ENCODE results near the gene STK32B.

STK32B gene

DNA sequence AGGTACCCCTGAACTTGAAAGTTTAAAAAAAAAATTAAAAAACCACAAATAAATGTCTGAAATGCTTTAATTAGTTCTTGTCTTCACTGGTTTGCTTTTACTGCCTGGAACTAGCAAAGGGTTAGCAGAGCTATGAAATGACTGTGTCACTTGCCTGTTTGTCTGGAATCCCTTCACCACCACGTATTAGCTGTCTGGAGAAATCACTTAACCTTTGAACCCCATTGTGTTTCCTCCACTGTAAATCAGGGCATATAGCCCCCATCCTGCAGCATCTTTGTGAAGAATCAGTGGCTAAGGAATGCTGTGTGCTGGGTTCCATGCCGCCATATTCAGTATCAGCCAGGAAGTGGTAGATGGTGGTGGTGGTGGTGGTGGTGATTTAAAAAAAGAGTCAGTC, 38.3 kb upstream of the STK32B start:
- TF ChIP-seq, protein P1, sequence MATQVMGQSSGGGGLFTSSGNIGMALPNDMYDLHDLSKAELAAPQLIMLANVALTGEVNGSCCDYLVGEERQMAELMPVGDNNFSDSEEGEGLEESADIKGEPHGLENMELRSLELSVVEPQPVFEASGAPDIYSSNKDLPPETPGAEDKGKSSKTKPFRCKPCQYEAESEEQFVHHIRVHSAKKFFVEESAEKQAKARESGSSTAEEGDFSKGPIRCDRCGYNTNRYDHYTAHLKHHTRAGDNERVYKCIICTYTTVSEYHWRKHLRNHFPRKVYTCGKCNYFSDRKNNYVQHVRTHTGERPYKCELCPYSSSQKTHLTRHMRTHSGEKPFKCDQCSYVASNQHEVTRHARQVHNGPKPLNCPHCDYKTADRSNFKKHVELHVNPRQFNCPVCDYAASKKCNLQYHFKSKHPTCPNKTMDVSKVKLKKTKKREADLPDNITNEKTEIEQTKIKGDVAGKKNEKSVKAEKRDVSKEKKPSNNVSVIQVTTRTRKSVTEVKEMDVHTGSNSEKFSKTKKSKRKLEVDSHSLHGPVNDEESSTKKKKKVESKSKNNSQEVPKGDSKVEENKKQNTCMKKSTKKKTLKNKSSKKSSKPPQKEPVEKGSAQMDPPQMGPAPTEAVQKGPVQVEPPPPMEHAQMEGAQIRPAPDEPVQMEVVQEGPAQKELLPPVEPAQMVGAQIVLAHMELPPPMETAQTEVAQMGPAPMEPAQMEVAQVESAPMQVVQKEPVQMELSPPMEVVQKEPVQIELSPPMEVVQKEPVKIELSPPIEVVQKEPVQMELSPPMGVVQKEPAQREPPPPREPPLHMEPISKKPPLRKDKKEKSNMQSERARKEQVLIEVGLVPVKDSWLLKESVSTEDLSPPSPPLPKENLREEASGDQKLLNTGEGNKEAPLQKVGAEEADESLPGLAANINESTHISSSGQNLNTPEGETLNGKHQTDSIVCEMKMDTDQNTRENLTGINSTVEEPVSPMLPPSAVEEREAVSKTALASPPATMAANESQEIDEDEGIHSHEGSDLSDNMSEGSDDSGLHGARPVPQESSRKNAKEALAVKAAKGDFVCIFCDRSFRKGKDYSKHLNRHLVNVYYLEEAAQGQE (tag by site-specific recombination; IDR thresholded peaks at IDR 0.05), result no peak
- TF ChIP-seq, protein P2, sequence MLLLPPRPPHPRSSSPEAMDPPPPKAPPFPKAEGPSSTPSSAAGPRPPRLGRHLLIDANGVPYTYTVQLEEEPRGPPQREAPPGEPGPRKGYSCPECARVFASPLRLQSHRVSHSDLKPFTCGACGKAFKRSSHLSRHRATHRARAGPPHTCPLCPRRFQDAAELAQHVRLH (tag by site-specific recombination; IDR thresholded peaks at IDR 0.05), result no peak
- TF ChIP-seq ZNF610 (tag by site-specific recombination; IDR thresholded peaks at IDR 0.05; ENCODE audit: borderline replicate concordance) (no peak), ZNF768 (tag by site-specific recombination; IDR thresholded peaks at IDR 0.05) (no peak), ZNF548 (tag by site-specific recombination; IDR thresholded peaks at IDR 0.05) (no peak), SP7 (tag by site-specific recombination; IDR thresholded peaks at IDR 0.05) (no peak)
- TF ChIP-seq, protein P3, sequence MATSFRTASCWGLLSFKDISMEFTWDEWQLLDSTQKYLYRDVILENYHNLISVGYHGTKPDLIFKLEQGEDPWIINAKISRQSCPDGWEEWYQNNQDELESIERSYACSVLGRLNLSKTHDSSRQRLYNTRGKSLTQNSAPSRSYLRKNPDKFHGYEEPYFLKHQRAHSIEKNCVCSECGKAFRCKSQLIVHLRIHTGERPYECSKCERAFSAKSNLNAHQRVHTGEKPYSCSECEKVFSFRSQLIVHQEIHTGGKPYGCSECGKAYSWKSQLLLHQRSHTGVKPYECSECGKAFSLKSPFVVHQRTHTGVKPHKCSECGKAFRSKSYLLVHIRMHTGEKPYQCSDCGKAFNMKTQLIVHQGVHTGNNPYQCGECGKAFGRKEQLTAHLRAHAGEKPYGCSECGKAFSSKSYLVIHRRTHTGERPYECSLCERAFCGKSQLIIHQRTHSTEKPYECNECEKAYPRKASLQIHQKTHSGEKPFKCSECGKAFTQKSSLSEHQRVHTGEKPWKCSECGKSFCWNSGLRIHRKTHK (tag by site-specific recombination; IDR thresholded peaks at IDR 0.05), result no peak
- Histone ChIP-seq H3K4me1 (ENCODE audit: control insufficient read depth, insufficient read depth, low read length) (no peaks in the 10 kb centered on the region), H3K4me3 (ENCODE audit: low read depth, low read length) (no peak overlapping the region), H3K36me3 (ENCODE audit: control insufficient read depth in 2 of 2, insufficient read depth in 1 of 2, low read length in 2 of 2) (no peaks in the 10 kb centered on the region), H3K27ac (ENCODE audit: extremely low read depth, low read depth, low read length) (no peak overlapping the region), H3K9me3 (ENCODE audit: control insufficient read depth, insufficient read depth, low read depth, low read length) (no peaks in the 10 kb centered on the region)
- ChIA-PET POLR2A (no interaction called here), CTCF (no interaction called here)

DNA sequence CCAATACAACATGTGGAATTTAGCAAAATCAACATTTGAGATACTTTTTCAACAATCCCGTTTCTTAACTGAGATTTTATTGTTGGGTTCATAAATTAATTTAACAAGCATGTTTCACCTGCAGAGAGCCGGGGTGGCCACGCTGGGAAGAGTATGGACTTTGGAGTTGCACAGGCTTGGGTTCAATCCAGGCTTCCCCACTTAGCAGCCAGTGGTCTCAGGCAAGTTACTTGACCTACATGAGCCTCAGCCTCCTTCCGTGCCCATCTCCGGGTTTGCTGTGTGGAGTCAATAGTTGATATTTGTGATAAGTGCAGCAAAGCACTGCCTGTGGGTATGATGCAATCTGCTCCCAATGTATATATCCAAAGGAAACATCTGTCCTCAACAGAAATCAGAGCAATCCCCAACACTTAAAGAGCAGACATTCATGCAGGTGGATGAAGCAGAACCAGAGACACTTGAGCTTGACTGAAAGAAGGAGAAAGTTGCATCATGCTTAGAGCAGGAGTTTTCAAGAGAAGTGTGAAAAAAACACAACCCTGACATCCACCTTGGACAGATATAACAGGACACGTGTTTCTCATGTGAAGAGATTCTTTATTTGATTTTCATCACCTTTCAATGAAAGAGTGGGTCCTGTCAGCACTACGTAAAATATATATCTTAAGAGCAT, 37.1 kb upstream of the STK32B start:
- CTCF ChIA-PET, result no interaction called here
- no peaks in the 10 kb centered on the region for H3K36me3 ChIP-seq (ENCODE audit: control insufficient read depth in 2 of 2, insufficient read depth in 1 of 2, low read length in 2 of 2)
- no peaks in the 10 kb centered on the region for H3K9me3 ChIP-seq (ENCODE audit: control insufficient read depth, insufficient read depth, low read depth, low read length)
- no peaks in the 10 kb centered on the region for H3K4me1 ChIP-seq (ENCODE audit: control insufficient read depth, insufficient read depth, low read length)
- H3K4me3 ChIP-seq (ENCODE audit: low read depth, low read length), result no peak overlapping the region
- H3K27ac ChIP-seq (ENCODE audit: extremely low read depth, low read depth, low read length), result no peak overlapping the region
- POLR2A ChIA-PET, result no interaction called here
- TF ChIP-seq ZNF626 (tag by site-specific recombination; IDR thresholded peaks at IDR 0.05), result no peak
- TF ChIP-seq KLF10 (tag by site-specific recombination; IDR thresholded peaks at IDR 0.05), result no peak
- no peak for TF ChIP-seq ZNF530 (tag by site-specific recombination; IDR thresholded peaks at IDR 0.05; ENCODE audit: low read depth)
- TF ChIP-seq, protein P4, sequence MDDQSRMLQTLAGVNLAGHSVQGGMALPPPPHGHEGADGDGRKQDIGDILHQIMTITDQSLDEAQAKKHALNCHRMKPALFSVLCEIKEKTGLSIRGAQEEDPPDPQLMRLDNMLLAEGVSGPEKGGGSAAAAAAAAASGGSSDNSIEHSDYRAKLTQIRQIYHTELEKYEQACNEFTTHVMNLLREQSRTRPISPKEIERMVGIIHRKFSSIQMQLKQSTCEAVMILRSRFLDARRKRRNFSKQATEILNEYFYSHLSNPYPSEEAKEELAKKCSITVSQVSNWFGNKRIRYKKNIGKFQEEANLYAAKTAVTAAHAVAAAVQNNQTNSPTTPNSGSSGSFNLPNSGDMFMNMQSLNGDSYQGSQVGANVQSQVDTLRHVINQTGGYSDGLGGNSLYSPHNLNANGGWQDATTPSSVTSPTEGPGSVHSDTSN (CRISPR knock-in tag; IDR thresholded peaks at IDR 0.05), result no peak
- TF ChIP-seq OSR2 (tag by site-specific recombination; IDR thresholded peaks at IDR 0.05), result no peak
- TF ChIP-seq ZNF121 (tag by site-specific recombination; IDR thresholded peaks at IDR 0.05), result no peak
- TF ChIP-seq ZNF561 (tag by site-specific recombination; IDR thresholded peaks at IDR 0.05; ENCODE audit: borderline replicate concordance), result no peak
- TF ChIP-seq ZNF174 (tag by site-specific recombination; IDR thresholded peaks at IDR 0.05), result no peak
- TF ChIP-seq ZBTB21 (tag by site-specific recombination; IDR thresholded peaks at IDR 0.05), result no peak
- TF ChIP-seq ZNF701 (tag by site-specific recombination; IDR thresholded peaks at IDR 0.05), result no peak
- no peak for TF ChIP-seq ZBTB1 (tag by site-specific recombination; IDR thresholded peaks at IDR 0.05)
- TF ChIP-seq ZNF785 (tag by site-specific recombination; IDR thresholded peaks at IDR 0.05), result no peak
- no peak for TF ChIP-seq ZNF341 (tag by site-specific recombination; IDR thresholded peaks at IDR 0.05; ENCODE audit: low read depth)
- TF ChIP-seq ZNF555 (tag by site-specific recombination; conservative IDR thresholded peaks at IDR 0.05), result no peak
- TF ChIP-seq, protein P5, sequence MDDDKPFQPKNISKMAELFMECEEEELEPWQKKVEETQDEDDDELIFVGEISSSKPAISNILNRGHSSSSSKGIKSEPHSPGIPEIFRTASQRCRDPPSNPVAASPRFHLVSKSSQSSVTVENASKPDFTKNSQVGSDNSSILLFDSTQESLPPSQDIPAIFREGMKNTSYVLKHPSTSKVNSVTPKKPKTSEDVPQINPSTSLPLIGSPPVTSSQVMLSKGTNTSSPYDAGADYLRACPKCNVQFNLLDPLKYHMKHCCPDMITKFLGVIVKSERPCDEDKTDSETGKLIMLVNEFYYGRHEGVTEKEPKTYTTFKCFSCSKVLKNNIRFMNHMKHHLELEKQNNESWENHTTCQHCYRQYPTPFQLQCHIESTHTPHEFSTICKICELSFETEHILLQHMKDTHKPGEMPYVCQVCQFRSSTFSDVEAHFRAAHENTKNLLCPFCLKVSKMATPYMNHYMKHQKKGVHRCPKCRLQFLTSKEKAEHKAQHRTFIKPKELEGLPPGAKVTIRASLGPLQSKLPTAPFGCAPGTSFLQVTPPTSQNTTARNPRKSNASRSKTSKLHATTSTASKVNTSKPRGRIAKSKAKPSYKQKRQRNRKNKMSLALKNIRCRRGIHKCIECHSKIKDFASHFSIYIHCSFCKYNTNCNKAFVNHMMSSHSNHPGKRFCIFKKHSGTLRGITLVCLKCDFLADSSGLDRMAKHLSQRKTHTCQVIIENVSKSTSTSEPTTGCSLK (tag by site-specific recombination; IDR thresholded peaks at IDR 0.05), result no peak
- TF ChIP-seq, protein P6, sequence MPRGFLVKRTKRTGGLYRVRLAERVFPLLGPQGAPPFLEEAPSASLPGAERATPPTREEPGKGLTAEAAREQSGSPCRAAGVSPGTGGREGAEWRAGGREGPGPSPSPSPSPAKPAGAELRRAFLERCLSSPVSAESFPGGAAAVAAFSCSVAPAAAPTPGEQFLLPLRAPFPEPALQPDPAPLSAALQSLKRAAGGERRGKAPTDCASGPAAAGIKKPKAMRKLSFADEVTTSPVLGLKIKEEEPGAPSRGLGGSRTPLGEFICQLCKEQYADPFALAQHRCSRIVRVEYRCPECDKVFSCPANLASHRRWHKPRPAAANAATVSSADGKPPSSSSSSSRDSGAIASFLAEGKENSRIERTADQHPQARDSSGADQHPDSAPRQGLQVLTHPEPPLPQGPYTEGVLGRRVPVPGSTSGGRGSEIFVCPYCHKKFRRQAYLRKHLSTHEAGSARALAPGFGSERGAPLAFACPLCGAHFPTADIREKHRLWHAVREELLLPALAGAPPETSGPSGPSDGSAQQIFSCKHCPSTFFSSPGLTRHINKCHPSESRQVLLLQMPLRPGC (tag by site-specific recombination; IDR thresholded peaks at IDR 0.05), result no peak
- TF ChIP-seq ZNF184 (tag by site-specific recombination; IDR thresholded peaks at IDR 0.05), result no peak

All from HEK293 (cell line).